Astrocyte of the spinal cord (primary cell): ENCODE results near the gene PPP1R14D.
A peak's percentile ranks its signal among the peaks of the same experiment; 100 is the strongest.

Source experiments
- DNase-seq: peaks from one replicate; pipeline ENCODE4 v3.0.0; 2011; ENCODE audit warnings: low read depth, low spot score
- H3K4me3 ChIP-seq: 2 replicates; pipeline ENCODE4 v1.5.1; 2011; ENCODE audit warnings: low read depth, mild to moderate bottlenecking, low read length, moderate library complexity
- in situ Hi-C: cut with HindIII; loops from 2 replicates; pipeline ENCODE4 v1.10.0; 2017; ENCODE audit warnings: low sequenced_read_pairs
- TF ChIP-seq, protein P1 (sequence below): IDR thresholded peaks from 2 replicates; pipeline ENCODE4 v1.5.1; 2012; ENCODE audit warnings: low read depth, mild to moderate bottlenecking, low read length, inconsistent platforms

PPP1R14D gene

DNA sequence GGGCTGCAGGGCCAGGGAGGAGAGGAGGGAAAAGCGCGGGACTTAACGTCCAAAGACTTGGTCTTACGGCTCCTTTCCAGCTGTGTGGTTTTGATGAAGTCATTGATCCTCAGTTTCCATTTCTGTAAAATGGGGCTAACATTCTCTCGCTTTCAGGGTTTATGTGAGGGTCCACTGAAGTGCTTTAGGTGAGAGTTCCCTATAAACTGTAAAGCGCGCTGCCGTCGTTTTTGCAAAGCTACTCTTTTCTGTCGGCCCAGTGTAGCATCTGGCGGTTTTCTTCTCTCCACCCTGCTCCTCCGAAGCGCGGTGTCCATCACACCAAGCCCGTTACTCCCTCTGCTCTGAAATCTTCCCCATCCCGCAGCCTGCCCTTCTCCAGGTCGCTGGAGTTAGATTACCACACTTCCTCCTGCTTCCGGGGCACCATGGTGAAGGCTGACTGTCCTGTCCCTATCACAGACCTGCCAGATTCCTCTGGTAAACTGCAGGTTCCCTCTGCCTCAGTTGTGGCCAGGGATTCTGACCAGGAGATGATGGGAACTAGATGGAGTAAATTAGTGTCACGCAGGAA is 20.5 kb downstream of the PPP1R14D start:
- in situ Hi-C loops: no loop called here
- DNase-seq: no peak
- TF ChIP-seq, protein P1, sequence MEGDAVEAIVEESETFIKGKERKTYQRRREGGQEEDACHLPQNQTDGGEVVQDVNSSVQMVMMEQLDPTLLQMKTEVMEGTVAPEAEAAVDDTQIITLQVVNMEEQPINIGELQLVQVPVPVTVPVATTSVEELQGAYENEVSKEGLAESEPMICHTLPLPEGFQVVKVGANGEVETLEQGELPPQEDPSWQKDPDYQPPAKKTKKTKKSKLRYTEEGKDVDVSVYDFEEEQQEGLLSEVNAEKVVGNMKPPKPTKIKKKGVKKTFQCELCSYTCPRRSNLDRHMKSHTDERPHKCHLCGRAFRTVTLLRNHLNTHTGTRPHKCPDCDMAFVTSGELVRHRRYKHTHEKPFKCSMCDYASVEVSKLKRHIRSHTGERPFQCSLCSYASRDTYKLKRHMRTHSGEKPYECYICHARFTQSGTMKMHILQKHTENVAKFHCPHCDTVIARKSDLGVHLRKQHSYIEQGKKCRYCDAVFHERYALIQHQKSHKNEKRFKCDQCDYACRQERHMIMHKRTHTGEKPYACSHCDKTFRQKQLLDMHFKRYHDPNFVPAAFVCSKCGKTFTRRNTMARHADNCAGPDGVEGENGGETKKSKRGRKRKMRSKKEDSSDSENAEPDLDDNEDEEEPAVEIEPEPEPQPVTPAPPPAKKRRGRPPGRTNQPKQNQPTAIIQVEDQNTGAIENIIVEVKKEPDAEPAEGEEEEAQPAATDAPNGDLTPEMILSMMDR: no peak
- peak overlapping the region; percentile 95 for H3K4me3 ChIP-seq

DNA sequence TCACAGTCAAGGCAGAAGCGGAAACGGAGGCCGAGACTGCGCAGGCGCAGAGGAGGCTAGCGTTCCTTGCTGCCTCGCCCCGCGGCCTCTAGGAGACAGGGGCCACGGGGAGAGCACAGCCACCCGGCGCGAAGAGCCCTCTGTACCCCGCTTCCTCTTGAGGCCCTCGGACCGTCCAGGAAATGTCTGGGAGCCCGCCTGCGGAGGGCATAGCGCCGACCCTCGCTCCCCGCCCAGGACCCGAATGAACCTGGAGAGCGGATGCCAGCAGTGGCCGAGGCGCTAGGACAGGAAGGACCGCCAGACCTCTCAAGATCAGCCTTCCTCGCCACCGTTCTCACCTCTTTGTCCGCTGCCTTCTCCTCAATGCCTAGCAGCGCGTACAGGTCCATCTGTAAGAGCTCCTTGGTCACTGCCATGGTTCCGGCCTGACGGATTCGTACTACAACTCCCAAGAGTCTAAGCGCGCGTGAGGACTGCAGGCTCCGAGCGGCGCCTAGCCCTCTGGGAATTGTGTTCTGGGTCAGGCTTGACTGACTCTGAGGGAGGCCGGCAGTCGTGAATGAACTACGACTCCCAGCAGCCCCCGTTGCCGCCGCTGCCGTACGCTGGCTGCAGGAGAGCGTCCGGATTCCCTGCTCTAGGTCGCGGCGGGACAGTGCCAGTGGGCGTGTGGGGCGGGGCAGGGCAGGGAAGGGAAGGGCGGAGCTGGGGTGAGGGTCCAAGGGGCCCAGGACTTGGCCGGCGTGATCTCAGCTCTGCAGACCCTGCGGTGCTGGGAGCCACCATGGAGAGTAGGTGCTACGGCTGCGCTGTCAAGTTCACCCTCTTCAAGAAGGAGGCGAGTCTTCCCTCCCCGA is 21.2 kb downstream of the PPP1R14D start, which contains the start of the genes DNAJC17 and ZFYVE19:
TSS of gene DNAJC17 (minus strand) at position 446 of the 860 bp plus-strand sequence. CDS start at position 419, 27 bp downstream.
TSS of gene ZFYVE19 (plus strand) at position 62 of the 860 bp plus-strand sequence. CDS start at position 563, 501 bp downstream.
- in situ Hi-C loops: no loop called here

GRCh38 chr15:40806672-40807027 is 21.9 kb downstream of the PPP1R14D start:
- in situ Hi-C loops: no loop called here
- no peak for DNase-seq
- TF ChIP-seq, protein P1: no peak
- peak overlapping the region; percentile 95 for H3K4me3 ChIP-seq

More for the DNA sequence above, 21.2 kb downstream of the PPP1R14D start, which contains the start of the genes DNAJC17 and ZFYVE19:
- peak; percentile 98 for DNase-seq
- peak within 1 kb of the TSS; percentile 95 for H3K4me3 ChIP-seq
- TF ChIP-seq, protein P1: no peak

DNA sequence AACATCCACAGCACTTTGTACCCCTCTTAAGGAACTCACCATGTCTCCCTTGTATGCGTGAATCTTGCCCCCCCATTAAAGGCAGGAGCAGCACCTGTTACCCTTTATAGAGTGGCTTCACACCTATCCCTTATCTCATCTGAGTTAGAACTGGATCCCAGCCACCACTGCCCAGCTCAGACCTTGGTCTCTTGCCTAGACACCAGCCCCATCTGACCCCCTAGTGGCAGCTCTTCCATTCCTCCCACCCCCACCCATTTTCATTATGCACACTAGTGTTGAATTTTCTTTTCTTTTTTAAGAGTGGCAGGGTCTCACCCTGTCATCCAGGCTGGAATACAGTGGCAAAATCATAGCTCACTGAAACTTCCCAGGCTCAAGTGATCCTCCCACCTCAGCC is 24.8 kb downstream of the PPP1R14D start:
- H3K4me3 ChIP-seq: no peak overlapping the region
- in situ Hi-C loops: no loop called here
- DNase-seq: no peak
- TF ChIP-seq, protein P1: no peak

DNA sequence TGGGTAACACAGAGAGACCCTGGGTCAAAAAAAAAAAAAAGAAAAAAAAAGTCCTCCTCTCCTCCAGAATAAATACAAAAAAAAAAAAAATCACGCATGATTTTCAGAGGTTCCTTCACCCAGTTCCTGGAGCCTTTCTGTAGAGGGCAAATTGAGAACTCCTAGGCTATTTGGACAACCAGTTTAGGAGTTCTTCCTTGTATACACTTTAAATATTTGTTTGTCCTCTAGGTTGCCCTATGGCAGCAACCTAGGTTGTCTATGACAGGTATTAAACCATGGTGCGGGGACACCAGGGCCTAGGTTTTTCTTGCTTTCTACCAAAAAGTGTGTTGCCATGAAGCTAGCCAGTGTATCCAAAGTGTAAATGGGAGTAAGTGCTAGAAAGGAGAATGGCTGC is 25.4 kb downstream of the PPP1R14D start:
- TF ChIP-seq, protein P1: no peak
- no peak overlapping the region for H3K4me3 ChIP-seq
- in situ Hi-C loops: no loop called here
- DNase-seq: no peak

GRCh38 chr15:40799523-40799922 is 29.0 kb downstream of the PPP1R14D start:
- DNase-seq: no peak
- no peak overlapping the region for H3K4me3 ChIP-seq
- TF ChIP-seq, protein P1: no peak
- in situ Hi-C loops: no loop called here
